D341Med (cell line): Measurements from ENCODE around the gene KRT35.
"Not testable (repeated sequence)": the region's sequence is repeated elsewhere in the genome, so short reads cannot be mapped to it uniquely, and the experiment has no call there.

ENCODE experiments used
- DNase-seq: peaks from one replicate; pipeline ENCODE4 v3.0.0; 2012; ENCODE audit warnings: low spot score

KRT35 gene

DNA sequence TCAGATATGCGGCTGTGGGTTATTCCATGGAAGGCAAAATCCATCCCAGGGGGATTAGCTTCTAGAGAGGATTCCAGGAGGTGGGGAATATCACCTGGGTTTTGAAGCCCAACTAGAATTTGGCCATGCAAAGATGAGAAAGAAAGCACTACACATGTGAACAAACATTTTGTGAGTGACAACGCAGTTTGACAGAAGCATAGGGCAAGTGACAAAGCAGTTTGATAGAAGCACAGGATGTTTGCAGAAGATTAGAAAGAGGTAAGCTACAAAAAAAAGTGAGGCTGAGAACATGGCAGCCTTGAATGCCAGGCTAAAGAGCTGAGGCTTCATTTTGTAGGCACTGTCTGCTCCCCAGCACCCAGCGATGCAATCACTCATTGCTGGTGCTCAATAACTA is 27.9 kb downstream of the KRT35 start:
- DNase-seq = no peak

DNA sequence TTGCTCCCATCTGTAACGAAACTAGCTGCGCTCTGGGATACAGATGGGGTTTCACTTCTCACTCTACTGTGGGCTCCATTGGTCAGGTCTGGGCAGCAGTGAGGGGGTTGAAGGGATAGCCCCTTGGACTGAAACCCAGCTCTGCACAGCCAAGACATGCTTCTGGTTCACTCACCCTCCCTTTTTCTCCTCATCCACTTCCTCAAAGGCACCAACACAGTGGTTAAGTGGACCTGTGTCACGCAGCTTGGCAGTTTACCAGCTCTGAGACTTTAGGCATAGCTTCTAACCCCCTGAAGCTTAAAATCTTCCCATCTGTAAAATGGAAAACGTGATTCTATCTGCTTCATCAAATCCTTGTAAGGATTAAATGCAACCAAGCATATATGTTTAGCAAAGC is 28.7 kb downstream of the KRT35 start:
- no peak for DNase-seq

DNA sequence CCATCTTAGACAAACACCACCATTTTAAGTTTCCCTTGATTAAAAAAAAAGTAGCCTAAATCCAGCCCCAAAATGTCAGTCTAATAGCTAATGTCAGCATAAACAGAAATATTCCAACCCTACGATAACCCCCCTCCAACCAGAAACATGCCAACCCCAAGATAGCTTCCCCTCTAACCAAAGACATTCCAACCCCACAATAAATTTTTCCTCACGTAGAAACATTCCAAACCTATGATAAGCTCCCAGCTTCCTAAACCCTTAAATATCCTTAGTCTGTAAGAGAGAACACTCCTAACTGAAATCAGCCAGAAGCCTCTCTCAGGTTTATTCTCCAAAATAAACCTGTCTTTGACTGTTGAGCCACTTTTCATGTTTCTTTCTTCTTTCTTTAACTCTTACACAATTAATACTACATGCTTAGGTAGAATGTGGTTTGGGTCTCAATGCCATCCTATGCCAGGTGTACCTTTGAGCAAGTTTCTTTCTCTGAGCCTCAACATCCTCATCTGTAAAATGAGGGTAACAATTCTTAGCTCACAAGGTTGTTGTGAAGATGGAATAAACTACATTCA is 29.7 kb downstream of the KRT35 start:
- no peak for DNase-seq

DNA sequence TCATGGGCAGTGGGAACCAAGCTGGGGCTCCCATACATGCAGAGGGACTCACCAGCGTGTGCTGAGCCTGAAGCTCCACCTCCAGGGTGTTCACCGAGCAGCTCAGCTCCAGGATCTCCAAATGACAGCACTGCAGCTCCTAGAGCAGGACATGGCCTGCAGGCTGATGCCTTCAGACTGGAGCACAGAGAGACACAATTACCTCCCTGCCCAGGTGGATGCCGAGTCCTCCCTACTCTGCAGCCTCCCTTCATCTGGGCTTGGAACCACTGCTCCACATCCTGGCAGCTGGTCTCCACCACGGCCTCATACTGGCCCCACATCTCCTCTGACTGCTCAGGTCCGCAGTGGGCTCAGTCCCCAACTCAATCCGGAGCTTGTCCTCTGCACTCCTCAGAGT is 31.9 kb downstream of the KRT35 start:
- no peak for DNase-seq

DNA sequence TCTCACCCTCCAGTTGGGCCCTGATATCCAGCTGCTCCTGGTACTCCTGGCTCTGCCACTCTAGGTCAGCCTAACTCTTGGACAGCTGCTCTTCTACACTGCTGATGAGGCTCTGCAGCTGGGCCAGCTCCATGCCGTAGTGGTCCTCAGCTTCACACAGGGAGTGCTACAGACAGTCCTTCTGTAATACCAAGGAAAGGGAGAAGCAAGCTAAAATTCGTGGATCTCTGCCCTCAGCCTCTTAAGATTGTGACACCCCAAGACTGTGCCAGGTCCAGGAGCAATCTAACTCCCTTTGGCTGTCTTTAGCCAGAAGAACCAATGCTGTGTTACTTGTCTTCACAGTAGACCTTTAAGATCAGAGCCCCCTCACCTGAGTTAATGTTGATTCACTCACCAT is 32.4 kb downstream of the KRT35 start:
- no peak for DNase-seq

DNA sequence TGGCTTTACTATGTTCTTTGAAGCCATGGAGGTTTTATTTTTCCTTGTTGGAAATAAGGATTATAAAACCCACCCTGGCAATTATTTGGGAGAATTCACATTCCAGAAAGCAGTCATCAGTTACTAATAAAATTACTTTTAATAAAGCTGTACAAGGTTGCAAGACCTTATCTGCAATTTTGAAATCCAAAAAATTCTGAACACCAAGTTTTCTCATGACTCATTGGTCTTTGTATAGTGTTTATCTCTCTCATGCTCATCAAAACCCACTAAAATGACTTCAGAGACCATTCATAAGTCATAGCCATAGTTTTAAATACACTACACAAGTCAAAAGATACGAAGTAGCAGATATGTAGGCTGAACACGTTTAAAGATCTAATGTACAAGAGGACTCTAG is 34.1 kb downstream of the KRT35 start:
- no peak for DNase-seq

DNA sequence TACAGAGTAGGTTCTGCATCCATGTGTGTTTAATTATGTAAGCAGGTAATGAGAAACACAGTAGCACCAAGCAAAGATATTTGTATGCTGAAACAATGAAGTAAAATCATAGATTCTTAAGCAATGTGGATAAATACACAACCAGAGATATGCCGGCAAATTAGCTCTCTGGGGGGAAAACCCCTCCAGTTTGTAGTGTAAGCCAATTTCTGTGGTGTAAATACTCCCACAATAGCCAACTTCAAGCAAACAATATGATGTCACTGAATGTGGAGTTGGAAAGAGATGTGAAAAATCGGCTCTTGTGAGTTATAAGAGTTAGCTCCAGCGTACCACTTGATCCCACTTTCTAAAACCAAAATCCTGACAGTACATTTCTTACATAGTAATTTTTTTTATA is 36.3 kb downstream of the KRT35 start:
- DNase-seq = no peak

DNA sequence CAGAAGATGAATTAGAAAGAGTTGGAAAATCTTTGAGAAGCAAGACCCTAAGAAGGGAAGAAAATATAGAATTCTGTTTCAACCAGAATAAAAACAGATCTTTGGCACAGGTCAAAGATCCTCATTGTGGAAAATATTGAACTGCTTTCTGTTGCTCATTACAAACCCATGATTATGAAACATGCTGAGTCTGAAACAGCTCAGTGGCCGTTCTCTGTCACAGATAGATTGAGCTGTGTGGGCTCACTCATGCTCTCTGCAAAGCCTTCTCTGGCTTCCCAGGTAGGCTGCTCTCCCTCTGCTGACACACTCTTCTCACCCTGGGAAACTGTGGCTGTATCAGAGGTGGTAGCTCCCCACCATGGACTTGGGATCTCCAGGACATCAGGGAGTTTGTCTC is 36.8 kb downstream of the KRT35 start:
- no peak for DNase-seq

DNA sequence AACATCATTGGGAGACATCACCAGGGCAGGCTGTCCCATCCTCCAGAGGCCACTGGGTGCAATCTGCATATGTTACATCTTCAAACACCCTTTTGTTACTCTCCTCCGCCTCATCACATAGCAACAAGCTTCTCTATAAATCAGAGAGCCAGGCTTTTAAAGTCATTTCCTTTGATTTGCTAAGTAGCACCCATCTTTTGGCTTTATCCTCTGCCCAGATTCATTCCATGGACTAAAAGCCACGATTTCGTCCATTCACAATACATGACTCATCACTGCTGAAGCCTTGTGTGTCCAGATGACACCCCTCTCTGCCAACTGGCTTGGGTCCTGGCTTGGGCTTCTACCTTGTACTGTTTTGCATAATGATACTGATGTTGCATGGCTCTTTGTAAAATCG is 38.2 kb downstream of the KRT35 start:
- DNase-seq = no peak

DNA sequence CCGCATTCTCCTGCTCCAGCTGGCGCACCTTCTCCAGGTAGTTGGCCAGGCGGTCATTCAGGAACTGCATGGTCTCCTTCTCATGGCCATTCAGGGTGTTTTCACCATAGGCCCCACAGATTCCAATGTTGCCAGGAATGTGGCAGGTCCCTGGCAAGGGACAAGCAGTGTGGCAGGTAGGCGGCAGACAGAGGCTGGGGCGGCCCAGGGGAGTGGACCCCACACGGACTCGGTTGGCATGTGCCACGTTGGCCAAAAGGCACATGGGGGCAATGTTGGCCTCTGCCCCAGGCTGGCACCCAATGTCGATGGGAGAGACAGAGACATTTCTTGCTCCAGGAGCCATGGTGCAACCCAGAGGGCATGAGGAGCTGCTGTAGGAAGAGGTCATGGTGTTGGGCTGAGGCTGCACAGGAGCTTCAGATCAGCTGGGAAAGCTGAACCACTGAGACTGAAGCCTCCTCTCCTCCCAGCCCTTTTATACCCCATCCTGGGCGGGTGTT is 40.4 kb downstream of the KRT35 start, which contains the start of gene KRT38:
TSS of gene KRT38 (minus strand) at position 453 of the 503 bp plus-strand sequence. CDS start at position 391, 62 bp downstream.
- no peak for DNase-seq

DNA sequence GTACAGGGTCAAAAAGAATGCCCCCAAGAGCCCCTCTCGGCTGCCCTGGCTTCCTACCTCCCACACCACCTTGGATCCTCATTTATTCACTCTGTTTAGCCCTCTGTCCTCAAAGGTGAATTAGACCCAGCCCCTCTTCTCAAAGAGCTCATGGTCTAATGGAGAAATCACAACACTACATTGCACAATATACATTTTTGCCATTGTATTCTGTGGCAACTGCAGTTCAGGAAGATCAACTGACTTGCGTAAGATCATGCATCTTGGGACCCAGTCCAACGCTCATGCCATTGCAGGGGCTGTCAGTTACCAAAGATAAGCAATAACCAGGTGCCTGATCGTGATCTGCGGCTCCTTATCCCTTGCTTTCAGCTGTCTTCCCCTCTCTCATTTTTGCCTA is 41.6 kb downstream of the KRT35 start:
- DNase-seq = no peak

DNA sequence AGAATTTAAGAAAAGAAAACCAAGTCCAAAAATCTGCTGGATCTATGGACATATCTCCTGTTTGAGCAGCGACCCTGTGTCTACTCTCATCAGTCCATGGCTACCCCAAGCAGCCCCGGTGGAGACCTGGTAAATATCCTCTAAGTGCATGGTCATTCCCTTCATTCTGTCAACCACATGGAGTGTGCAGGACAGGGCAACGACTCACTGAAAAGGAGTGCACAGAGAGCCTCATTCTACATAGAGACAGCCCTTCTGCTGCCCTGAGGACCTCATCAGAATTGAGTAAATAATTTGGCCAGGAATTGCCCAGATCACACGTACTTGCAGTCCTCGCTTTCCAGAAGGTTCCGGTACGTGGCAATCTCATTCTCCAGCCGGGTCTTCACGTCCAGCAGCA is 43.2 kb downstream of the KRT35 start:
- no peak for DNase-seq

DNA sequence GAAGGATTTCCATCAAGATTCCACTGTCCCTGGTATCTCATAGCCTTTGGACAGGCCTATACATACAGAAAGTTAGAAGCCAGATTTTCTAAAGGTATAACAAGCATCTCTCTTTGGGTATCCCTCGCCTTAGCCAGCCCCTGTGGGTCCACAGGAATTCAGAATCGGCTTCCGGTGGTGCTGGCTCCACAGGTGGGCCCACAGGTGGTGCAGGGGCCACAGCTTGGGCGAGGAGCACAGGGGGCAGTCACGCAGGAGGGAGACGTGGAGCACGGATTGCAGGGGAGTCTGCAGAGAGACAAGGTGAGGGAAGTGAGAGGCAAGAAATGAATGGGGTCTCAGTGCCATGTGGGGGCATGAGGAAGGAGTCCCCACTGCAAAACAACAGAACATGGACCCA is 43.7 kb downstream of the KRT35 start:
- no peak for DNase-seq

DNA sequence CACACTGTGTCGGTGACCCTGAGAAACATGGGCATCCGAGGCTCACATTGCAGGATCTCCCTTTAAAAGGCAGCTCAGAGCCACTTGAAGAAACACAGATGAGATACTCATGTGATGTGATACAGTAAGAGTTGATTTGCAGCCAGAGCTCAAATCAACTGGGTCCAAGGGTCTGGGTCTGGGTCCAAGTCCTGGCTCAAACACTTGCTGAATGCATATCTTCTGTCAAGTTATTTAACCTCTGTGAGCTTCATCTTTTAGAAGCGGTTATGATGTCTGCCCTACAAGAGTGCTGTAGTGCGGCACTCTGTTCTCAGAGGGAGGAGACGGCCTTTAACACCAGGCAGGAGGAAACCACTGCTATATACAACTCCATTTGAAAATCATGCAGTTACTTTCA is 46.5 kb downstream of the KRT35 start:
- DNase-seq = no peak

DNA sequence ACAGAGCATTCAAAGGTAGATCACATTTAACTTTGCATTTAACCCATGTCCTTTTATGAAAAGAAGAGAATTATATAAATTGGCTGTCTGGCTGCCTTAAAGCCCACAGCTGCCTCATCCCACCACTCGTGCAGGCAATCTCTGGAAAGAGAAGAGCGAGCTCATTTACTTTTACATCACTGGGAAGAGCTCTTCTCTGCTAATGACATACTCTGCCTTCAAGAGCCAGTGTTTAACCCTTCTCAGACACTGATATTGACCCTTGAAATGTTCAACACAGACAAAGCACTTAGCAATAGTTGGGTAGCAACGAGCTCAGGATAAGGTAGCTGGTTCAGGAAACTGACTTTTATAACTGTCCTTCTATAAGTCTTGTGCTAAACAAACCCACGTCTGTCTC is 46.9 kb downstream of the KRT35 start:
- no peak for DNase-seq

DNA sequence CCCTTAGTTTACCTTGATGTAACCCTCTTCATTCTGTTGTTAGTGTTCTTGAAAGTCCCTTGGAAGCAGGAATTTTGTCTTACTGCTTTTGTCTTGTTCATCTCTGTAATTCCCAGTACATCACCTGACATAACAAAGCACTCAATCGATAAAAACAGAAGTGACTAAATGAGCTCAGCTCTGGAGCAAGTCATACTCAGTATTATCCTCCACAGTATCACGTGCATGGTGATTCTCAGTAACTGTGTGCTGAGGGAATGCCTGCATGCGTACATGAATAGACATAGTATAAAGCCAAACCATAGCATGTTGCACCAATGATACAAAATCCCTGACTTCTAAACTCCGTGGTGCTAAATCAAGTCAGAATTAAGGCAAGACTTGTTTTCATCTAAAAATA is 47.4 kb downstream of the KRT35 start:
- DNase-seq = no peak

DNA sequence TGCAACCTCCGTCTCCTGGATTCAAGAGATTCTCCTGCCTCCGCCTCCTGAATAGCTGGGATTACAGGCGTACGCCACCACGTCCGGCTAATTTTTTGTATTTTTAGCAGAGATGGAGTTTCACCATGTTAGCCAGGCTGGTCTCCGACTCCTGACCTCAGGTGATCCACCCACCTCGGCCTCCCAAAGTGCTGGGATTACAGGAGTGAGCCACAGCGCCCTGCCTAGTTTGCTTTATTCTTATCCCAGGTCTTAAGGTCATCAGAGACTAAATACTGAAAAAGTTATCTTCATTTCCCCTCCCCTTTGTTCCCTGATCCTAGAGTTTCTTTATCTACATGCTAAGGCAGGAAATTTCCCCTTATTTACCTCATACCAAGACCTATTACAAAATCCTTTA is 50.6 kb downstream of the KRT35 start:
- DNase-seq = not testable (repeated sequence)

DNA sequence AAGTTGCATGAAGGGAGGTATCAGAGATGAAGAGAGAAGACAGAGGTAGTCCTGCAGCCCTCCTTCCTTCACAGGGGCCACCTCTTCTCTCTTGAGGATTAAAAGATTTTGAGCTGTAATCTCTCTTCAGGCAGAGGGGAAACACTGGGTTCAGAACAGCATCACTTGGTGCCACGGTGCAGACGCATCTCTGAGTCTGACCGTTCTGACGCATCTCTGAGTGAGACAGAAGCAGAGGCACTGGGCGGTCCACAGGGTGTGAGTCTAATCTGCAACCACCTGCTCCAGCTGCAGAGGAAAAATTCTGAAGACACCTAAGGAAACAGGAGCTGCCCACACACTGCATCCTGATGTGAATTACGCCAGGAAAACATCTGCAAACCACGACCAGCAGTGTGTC is 51.3 kb downstream of the KRT35 start:
- DNase-seq = no peak

DNA sequence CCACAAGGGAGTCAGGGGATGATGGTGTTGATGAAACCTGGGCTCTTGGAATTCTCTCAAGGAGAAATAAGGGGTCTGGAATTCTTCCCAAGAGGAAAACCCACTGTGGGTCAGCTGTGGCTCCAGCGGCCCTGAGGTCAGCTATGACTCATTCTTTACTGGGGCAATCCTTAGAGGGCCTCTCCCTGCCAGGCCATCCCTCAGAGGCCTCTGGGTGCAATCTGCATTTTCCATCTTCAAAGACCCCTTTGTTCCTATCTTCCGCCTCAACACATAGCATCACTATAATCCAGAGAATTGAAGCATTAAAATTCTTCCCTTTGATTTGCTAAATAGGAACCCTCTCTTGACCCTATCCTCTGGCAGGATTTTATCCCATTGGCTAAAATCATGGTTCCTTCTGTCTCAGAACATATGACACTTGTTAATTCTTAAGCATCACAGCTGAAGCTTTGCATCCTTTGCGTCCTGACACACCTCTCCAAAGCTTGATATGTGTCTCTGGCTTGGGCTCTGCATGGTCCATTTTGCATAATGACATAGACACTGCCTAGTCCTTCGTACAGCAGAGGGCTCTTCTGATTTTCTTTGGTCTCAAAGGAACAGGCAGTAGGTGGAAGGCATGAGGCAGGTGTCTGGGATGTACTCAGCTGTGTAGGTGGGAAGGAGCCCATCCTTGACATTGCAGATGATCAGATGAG is 52.2 kb downstream of the KRT35 start:
- DNase-seq = no peak
